Stimulated activated CD4-positive, alpha-beta T cell treated with anti-CD3 and anti-CD28 coated beads, Interleukin-2, amount 100 ng/mL, for 48 hours (primary cell): Measurements from ENCODE around the gene IL13RA1.
"Not testable (repeated sequence)": the region's sequence is repeated elsewhere in the genome, so short reads cannot be mapped to it uniquely, and the experiment has no call there.

Experiments
- DNase-seq, 2 donors: peaks; one replicate each; pipeline ENCODE4 v3.0.0-alpha.2; 2020

The IL13RA1 gene

GRCh38 chrX:118726887-118727685 is at the start of gene IL13RA1:
Gene IL13RA1 (plus strand): TSS chrX:118727606. CDS start chrX:118727639, 33 bp downstream.
- DNase-seq = peak; percentile 0 to 8

GRCh38 chrX:118679290-118679689 is 48.1 kb upstream of the IL13RA1 start:
- DNase-seq = no peak

GRCh38 chrX:118682258-118683014 is 45.0 kb upstream of the IL13RA1 start:
- DNase-seq = no peak

GRCh38 chrX:118685393-118685792 is 42.0 kb upstream of the IL13RA1 start:
- no peak for DNase-seq

- no peak for DNase-seq
Observed at GRCh38 chrX:118688935-118689334, 38.5 kb upstream of the IL13RA1 start.

- no peak for DNase-seq
Observed at GRCh38 chrX:118693843-118694242, 33.6 kb upstream of the IL13RA1 start.

GRCh38 chrX:118694638-118695037 is 32.8 kb upstream of the IL13RA1 start:
- no peak for DNase-seq

GRCh38 chrX:118698516-118699170 is 28.8 kb upstream of the IL13RA1 start:
- no peak for DNase-seq

- DNase-seq = no peak
Observed at GRCh38 chrX:118702741-118703140, 24.7 kb upstream of the IL13RA1 start.

GRCh38 chrX:118706681-118707080 is 20.7 kb upstream of the IL13RA1 start:
- no peak for DNase-seq

- DNase-seq = no peak
Observed at GRCh38 chrX:118714521-118714920, 12.9 kb upstream of the IL13RA1 start.

GRCh38 chrX:118715917-118716316 is 11.5 kb upstream of the IL13RA1 start:
- not testable (repeated sequence) for DNase-seq

- not testable (repeated sequence) for DNase-seq
Observed at GRCh38 chrX:118716833-118717232, 10.6 kb upstream of the IL13RA1 start.

GRCh38 chrX:118717678-118718391 is 9.6 kb upstream of the IL13RA1 start:
- no peak for DNase-seq

GRCh38 chrX:118718737-118719136 is 8.7 kb upstream of the IL13RA1 start:
- DNase-seq = no peak

- DNase-seq = no peak
Observed at GRCh38 chrX:118720058-118720707, 7.2 kb upstream of the IL13RA1 start.

- no peak for DNase-seq
Observed at GRCh38 chrX:118723376-118723775, 4.0 kb upstream of the IL13RA1 start.

- no peak for DNase-seq
Observed at GRCh38 chrX:118724365-118724764, 3.0 kb upstream of the IL13RA1 start.

GRCh38 chrX:118724775-118725174 is 2.6 kb upstream of the IL13RA1 start:
- DNase-seq = no peak

GRCh38 chrX:118726396-118726795 is 1.0 kb upstream of the IL13RA1 start:
- no peak for DNase-seq

- no peak for DNase-seq
Observed at GRCh38 chrX:118727686-118728339, 407 bp downstream of the IL13RA1 start.
